Transverse colon (tissue), 4 donors: Measurements from ENCODE around the gene HOXC4. TPM values are rescaled to one million over a fixed set of nuclear protein-coding genes. Genes with fewer than 3 reads are reported as not detected.

Experiments used
- DNase-seq: peaks from one replicate; pipeline ENCODE4 v3.0.0-alpha.2; 2019
- H3K27ac ChIP-seq, 4 donors: fragments of 200-600 bp; sonication (generic); 2 replicates each; pipeline ENCODE4 v1.5.1; 2016 to 2018; ENCODE audit warnings: inconsistent platforms in 4 of 4
- H3K27me3 ChIP-seq: fragments of 200-600 bp; sonication (generic); 2 replicates; pipeline ENCODE4 v1.5.1; 2017; ENCODE audit warnings: inconsistent platforms
- H3K36me3 ChIP-seq, 4 donors: fragments of 200-600 bp; sonication (generic); 2 replicates each; pipeline ENCODE4 v1.5.1; 2017 to 2019; ENCODE audit warnings: inconsistent platforms in 4 of 4
- H3K4me1 ChIP-seq, 4 donors: fragments of 200-600 bp; sonication (generic); 2 replicates each; pipeline ENCODE4 v1.5.1; 2017 to 2020; ENCODE audit warnings: inconsistent platforms in 4 of 4
- H3K4me3 ChIP-seq, 4 donors: fragments of 200-600 bp; sonication (generic); 1 replicate in 1 of 4; 2 replicates in 3 of 4; pipeline versions ENCODE4 v1.5.1 to v1.6.1; 2017 to 2019; ENCODE audit warnings: inconsistent platforms in 4 of 4
- H3K9me3 ChIP-seq, 2 donors: fragments of 200-600 bp; sonication (generic); 2 replicates each; pipeline ENCODE4 v1.5.1; 2017 to 2019; ENCODE audit warnings: inconsistent platforms in 2 of 2
- EP300 ChIP-seq: sonication (generic); formaldehyde crosslinking; IDR thresholded peaks from one replicate; pipeline ENCODE4 v1.6.1; 2017; ENCODE audit warnings: antibody characterized with exemption, low read depth
- POLR2A ChIP-seq: fragments of 450-650 bp; IDR thresholded peaks from one replicate; pipeline ENCODE4 v1.6.1; 2016; ENCODE audit warnings: antibody characterized with exemption, mild to moderate bottlenecking, moderate library complexity
- POLR2AphosphoS5 ChIP-seq, 3 donors: sonication (generic); formaldehyde crosslinking; IDR thresholded peaks; one replicate each; pipeline ENCODE4 v1.6.1; 2016; ENCODE audit warnings: antibody characterized with exemption in 3 of 3
- WGBS, 2 donors: methylation state at CpG; one replicate each; pipeline ENCODE4 v1.1.5; 2018; ENCODE audit warnings: low coverage in 1 of 2; 5-methylcytosine and 5-hydroxymethylcytosine counted together
- in situ Hi-C, 4 donors: fragments of 200-750 bp; cut with MboI; loops; one replicate each; pipeline versions ENCODE4 v1.15.0 to v1.15.1; 2017; ENCODE audit warnings: low sequenced_read_pairs in 3 of 4, low pct_ligation_motif_present in 1 of 4, low pct_unique_long_range_greater_than_20kb in 1 of 4
- intact Hi-C: fragments of 100-400 bp; cut with DNase I; formaldehyde crosslinking; loops from one replicate; pipeline ENCODE4 v1.15.1; 2023; ENCODE audit warnings: low total_unique reads
- total RNA-seq, 4 donors: library from RNA; depleted of rRNA; stranded (reverse); fragments of >200 nt; gene quantifications; one replicate each; pipeline ENCODE4 v1.1.0, GENCODE V29; 2016
- TF ChIP-seq, protein P1 (sequence below), 5 experiments: fragments of 200-600 bp in 3 of 5; fragments of 450-650 bp in 2 of 5; sonication (generic) in 3 of 5; IDR thresholded peaks; 1 replicate in 2 of 5; 2 replicates in 3 of 5; pipeline ENCODE4 v1.5.1; 2016 to 2017; ENCODE audit warnings: antibody characterized with exemption in 5 of 5, inconsistent platforms in 3 of 5, mild to moderate bottlenecking in 2 of 5, moderate library complexity in 1 of 5

HOXC4 gene
- total RNA-seq, 4 donors from 2014 or later, result 0.64 to 0.68 TPM; not detected in 2

DNA sequence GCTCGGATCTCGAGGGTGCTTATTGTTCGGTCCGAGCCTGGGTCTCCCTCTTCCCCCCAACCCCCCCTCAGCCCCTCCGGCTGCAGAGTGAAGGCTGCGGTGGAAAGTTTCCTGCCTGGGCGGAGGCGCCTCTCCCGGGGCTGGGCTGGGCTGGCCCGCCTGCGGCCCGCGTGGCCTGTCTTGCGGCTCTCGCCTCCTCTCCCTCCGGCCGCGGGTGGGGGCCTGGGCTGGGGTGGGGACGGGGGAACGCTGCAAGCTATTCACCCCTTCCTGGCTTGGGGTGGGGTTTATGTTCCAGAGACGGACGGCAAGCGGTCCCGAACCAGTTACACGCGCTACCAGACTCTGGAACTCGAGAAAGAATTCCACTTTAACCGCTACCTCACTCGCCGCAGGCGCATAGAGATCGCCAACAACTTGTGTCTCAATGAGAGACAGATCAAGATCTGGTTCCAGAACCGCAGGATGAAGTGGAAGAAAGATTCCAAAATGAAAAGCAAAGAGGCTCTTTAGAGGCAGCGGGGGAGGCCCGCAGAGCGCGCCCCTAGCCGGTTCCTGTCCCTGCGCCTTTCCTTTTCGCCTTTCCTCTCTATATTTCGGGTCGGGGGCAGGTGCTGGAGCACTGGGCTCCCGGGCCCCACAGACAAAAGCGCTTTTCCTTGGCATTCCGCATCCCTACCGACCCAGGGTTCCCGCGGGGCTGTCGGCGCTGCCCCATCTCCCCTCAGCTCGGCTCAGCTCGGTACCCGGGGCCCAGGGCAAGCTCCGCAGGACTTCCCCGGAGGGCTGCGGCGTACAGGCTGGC is 19.5 kb upstream of the HOXC4 start:
- no peak for DNase-seq
- peak overlapping the region in 1 of 4 donors; percentile 2 for H3K27ac ChIP-seq
- peaks cover 0 to 19% (median 17%) of the 10 kb centered on the region in 4 donors for H3K4me1 ChIP-seq
- WGBS, 2 donors, result 48 to 55% methylated on average over 13 to 48 of the region's 57 CpGs
- H3K4me3 ChIP-seq, result peak overlapping the region in 3 of 4 donors; percentile 3 to 37 (median 23)
- TF ChIP-seq POLR2AphosphoS5 (IDR thresholded peaks at IDR 0.05) (no peak), POLR2A (no peak), EP300 (no peak)
- TF ChIP-seq, protein P1, sequence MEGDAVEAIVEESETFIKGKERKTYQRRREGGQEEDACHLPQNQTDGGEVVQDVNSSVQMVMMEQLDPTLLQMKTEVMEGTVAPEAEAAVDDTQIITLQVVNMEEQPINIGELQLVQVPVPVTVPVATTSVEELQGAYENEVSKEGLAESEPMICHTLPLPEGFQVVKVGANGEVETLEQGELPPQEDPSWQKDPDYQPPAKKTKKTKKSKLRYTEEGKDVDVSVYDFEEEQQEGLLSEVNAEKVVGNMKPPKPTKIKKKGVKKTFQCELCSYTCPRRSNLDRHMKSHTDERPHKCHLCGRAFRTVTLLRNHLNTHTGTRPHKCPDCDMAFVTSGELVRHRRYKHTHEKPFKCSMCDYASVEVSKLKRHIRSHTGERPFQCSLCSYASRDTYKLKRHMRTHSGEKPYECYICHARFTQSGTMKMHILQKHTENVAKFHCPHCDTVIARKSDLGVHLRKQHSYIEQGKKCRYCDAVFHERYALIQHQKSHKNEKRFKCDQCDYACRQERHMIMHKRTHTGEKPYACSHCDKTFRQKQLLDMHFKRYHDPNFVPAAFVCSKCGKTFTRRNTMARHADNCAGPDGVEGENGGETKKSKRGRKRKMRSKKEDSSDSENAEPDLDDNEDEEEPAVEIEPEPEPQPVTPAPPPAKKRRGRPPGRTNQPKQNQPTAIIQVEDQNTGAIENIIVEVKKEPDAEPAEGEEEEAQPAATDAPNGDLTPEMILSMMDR (IDR thresholded peaks at IDR 0.05), result no peak
- intact Hi-C loops (loop anchor here (5.0 kb wide), 2 partner anchors 158 to 1138 kb away; no protein-coding TSS in a partner anchor), in situ Hi-C loops (no loop called here)
- no peaks in the 10 kb centered on the region for H3K36me3 ChIP-seq
- H3K27me3 ChIP-seq, result peaks cover 100% of the 10 kb centered on the region
- peaks cover 0 to 2% of the 10 kb centered on the region in 2 donors for H3K9me3 ChIP-seq

DNA sequence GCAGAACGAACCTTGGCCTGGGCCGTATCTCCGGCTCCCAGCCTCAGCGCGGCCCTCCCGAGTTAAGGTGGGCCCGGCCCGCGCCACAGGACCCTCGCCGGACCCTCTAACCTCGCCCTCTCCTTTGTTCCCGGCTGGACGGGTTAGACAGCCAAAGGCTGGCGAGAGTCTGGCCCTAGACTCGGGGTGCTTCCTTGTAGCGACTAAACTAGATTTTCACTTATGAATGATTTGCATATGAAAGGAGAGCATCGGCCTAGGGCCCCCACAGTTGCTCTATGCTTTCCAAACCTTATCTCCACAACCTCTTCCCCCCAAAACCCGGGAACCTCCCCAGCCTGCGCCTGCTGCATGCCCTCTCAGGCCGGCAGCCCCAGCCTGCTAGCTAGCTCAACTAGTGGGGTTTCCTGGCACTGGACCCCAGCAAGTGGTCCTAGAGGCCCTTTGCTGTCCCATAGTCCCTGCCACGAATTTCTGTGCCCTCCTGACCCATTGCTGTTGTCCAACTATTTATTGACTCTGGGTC is 18.8 kb upstream of the HOXC4 start:
- in situ Hi-C loops, result no loop called here
- Histone ChIP-seq H3K36me3 (no peaks in the 10 kb centered on the region), H3K27me3 (peaks cover 100% of the 10 kb centered on the region), H3K27ac (no peak overlapping the region), H3K9me3 (peaks cover 0 to 2% of the 10 kb centered on the region in 2 donors), H3K4me1 (peaks cover 0 to 19% (median 15%) of the 10 kb centered on the region in 4 donors), H3K4me3 (no peak overlapping the region)
- no peak for DNase-seq
- intact Hi-C loops, result loop anchor here (5.0 kb wide), 2 partner anchors 157 to 1137 kb away; no protein-coding TSS in a partner anchor
- 69% methylated on average over 22 of the region's 22 CpGs; no CpG with 5 or more reads in 1 of the 2 donors for WGBS, 2 donors
- TF ChIP-seq, protein P1 (IDR thresholded peaks at IDR 0.05), result no peak
- TF ChIP-seq POLR2A (no peak), EP300 (no peak), POLR2AphosphoS5 (IDR thresholded peaks at IDR 0.05) (no peak)

DNA sequence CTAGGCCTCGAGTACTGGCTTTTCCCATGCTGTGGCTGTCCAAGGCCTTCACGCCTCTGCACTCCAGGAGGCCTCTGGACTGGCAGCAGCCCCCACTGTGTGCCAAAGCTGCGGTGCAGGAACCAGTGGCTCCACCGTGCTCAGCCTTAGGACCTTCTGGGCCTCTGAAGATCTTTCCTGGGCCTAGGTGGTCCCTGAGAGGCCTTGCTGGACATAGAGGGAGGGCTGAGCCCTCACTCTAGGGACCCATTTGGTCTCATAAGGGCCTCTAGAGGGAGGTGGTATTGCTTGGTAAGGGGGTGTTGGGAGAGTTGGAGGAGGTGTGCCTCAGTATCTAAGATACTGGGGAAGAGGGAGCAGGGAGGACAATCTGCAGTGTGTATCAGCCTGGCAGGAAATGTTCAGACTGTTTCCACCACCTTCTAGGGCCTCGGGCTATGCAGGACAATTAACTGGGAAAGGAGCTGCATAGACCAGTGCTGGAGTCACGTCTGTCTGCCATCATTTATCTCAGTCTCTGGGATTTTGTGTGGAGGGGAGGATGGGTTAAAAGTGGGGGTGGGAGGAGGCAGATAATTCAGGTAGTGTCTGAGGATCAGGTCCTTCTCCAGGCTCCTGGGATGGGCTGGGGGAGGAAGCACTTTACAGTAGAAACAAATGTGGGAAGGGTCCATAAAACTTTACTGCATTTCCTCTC is 17.9 kb upstream of the HOXC4 start:
- 73% methylated on average over 6 of the region's 6 CpGs; no CpG with 5 or more reads in 1 of the 2 donors for WGBS, 2 donors
- Histone ChIP-seq H3K27me3 (peaks cover 100% of the 10 kb centered on the region), H3K36me3 (no peaks in the 10 kb centered on the region), H3K4me1 (peaks cover 0 to 19% (median 15%) of the 10 kb centered on the region in 4 donors), H3K4me3 (no peak overlapping the region), H3K27ac (no peak overlapping the region), H3K9me3 (peaks cover 0 to 2% of the 10 kb centered on the region in 2 donors)
- in situ Hi-C loops, result no loop called here
- intact Hi-C loops, result no loop called here
- no peak for DNase-seq
- TF ChIP-seq, protein P1 (IDR thresholded peaks at IDR 0.05), result no peak
- no peak for TF ChIP-seq POLR2AphosphoS5 (IDR thresholded peaks at IDR 0.05)
- no peak for TF ChIP-seq EP300
- TF ChIP-seq POLR2A, result no peak
